Kidney epithelial cell (primary cell): ENCODE data around the gene PKD2. TPM values are rescaled to one million over a fixed set of nuclear protein-coding genes. Genes with fewer than 3 reads are reported as not detected.
"Not testable (repeated sequence)": the region's sequence is repeated elsewhere in the genome, so short reads cannot be mapped to it uniquely, and the experiment has no call there.

Experiments used
- DNase-seq: peaks from one replicate; pipeline ENCODE4 v3.0.0-alpha.2; 2010; ENCODE audit warnings: low read depth
- H3K27me3 ChIP-seq: 2 replicates; pipeline ENCODE4 v1.6.0; 2011; ENCODE audit warnings: low read length; ENCODE audit not compliant: control insufficient read depth, insufficient read depth
- H3K36me3 ChIP-seq: 2 replicates; pipeline ENCODE4 v1.5.1; 2011; ENCODE audit warnings: low read length; ENCODE audit not compliant: control insufficient read depth, insufficient read depth
- H3K4me3 ChIP-seq: 2 replicates; pipeline ENCODE4 v1.5.1; 2011; ENCODE audit warnings: low read depth, mild to moderate bottlenecking, control low read depth, low read length
- total RNA-seq: library from RNA; depleted of rRNA; stranded (reverse); fragments of >200 nt; gene quantifications from 2 replicates; pipeline ENCODE4 v1.2.3, GENCODE V29; 2015
- TF ChIP-seq, protein P1 (sequence below): IDR thresholded peaks from 2 replicates; pipeline ENCODE4 v1.5.1; 2011; ENCODE audit warnings: mild to moderate bottlenecking, moderate library complexity, low read length, control low read depth, inconsistent platforms; ENCODE audit not compliant: insufficient read depth, poor library complexity, severe bottlenecking

Gene PKD2
- total RNA-seq, 1 donor from 2014 or later, result 31.6 TPM

DNA sequence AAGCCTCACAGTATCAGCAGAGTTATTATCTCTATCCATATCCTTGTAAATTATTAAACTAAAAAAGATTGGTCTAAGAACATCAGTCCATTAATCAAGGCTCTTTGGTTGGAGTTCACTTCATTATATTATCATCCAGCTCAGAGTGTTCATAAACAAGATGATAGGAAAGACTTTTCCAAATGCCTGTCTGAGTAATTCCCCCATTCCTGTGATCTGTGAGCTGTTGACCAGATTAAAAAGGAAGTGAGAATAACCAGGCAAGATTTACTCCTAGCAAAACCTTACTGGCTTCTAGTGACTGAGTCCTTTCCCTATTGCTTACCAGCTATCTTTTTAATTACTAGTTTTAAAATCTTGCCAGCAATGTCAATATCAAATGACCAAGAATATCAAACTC, 14.9 kb downstream of the PKD2 start:
- Histone ChIP-seq H3K4me3 (no peak overlapping the region), H3K36me3 (no peaks in the 10 kb centered on the region), H3K27me3 (no peaks in the 10 kb centered on the region)
- DNase-seq, result no peak
- TF ChIP-seq, protein P1, sequence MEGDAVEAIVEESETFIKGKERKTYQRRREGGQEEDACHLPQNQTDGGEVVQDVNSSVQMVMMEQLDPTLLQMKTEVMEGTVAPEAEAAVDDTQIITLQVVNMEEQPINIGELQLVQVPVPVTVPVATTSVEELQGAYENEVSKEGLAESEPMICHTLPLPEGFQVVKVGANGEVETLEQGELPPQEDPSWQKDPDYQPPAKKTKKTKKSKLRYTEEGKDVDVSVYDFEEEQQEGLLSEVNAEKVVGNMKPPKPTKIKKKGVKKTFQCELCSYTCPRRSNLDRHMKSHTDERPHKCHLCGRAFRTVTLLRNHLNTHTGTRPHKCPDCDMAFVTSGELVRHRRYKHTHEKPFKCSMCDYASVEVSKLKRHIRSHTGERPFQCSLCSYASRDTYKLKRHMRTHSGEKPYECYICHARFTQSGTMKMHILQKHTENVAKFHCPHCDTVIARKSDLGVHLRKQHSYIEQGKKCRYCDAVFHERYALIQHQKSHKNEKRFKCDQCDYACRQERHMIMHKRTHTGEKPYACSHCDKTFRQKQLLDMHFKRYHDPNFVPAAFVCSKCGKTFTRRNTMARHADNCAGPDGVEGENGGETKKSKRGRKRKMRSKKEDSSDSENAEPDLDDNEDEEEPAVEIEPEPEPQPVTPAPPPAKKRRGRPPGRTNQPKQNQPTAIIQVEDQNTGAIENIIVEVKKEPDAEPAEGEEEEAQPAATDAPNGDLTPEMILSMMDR, result no peak

DNA sequence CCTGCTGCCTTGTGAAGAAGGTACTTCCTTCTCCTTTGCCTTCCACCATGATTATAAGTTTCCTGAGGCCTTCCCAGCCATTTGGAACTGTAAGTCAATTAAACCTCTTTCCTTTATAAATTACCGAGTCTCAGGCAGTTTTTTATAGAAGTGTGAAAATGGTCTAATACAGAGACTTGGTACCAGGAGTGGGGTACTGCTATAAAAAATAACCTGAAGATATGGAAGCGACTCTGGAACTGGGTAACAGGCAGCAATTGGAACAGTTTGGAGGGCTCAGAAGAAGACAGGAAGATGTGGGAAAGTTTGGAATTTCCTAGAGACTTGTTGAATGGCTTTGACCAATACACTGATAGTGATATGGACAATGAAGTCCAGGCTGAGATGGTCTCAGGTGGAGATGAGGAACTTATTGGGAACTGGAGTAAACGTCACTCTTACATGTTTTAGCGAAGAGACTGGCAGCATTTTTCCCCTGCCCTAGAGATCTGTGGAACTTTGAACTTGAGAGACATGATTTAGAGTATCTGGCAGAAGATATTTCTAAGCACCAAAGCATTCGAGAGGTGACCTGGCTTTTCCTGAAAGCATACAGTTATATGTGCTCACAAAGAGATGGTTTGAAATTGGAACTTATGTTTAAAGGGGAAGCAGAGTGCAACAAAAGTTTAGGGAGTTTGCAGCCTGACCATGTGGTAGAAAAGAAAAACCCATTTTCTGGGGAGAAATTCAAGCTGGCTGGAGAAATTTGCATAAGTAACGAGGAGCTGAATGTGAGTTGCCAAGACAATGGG, 18.6 kb downstream of the PKD2 start:
- not testable (repeated sequence) for H3K36me3 ChIP-seq, DNase-seq

DNA sequence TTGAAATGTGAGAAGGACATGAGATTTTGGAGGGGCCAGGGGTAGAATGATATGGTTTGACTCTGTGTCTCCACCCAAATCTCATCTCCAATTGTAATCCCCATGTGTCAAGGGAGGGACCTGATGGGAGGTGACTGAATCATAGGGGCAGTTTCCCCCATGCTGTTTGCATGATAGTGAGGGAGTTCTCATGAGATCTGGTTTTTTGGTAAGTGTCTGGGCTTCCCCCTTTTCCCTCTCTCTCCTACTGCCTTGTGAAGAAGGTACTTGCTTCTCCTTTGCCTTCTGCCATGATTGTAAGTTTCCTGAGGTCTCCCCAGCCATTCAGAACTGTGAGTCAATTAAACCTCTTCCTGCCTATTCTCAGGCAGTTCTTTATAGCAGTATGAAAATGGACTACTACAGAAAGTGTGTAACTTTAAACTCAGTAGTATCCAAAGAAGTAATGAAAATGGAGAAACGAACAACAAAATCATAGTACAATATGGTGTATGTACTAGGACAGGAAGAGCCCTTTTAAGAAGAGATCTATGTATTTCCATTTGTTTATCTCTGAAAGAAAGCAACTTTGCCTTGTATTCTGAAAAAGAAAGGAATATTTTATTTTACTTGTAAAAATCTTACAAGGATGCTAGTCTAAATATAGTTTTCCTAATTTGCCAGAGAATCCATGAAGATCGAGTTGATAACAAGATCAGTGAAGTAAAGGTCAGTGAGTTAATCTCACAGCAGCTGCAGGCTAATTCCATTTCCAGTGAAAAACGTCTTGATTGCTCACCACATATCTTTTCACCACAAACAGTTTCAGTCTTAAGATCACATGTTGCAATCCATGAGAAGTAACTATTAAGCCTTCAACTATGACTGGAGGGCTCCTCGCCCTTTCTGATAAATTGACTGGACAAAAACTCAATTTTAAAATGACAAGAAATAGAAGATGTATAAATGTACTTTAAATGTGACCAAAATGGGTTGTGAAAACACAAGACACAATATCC, 20.5 kb downstream of the PKD2 start:
- H3K4me3 ChIP-seq, result no peak overlapping the region
- no peaks in the 10 kb centered on the region for H3K27me3 ChIP-seq
- TF ChIP-seq, protein P1, result no peak
- H3K36me3 ChIP-seq, result no peaks in the 10 kb centered on the region
- DNase-seq, result peak; percentile 72

More for the DNA sequence above, 18.6 kb downstream of the PKD2 start:
- not testable (repeated sequence) for H3K27me3 ChIP-seq, H3K4me3 ChIP-seq

DNA sequence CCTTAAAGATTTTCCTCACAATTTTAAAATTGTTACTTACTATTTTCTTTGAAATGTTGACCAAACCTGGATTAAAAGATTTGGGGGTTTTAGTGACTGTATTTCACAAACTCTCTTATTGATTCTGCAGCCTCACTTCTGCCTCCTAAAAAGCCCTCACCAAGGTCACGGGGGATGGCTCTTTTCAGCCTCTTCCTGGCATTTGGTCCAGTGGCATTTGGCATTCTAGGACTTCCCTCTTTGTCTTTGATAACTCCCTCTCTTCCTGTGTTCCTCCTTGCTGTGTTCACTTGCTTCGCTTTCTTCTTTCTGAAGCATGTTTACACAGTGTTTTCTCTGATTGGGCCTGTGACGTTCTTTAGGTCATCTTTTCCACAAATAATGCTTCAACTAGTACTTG, 21.5 kb downstream of the PKD2 start:
- TF ChIP-seq, protein P1, result no peak
- Histone ChIP-seq H3K27me3 (no peaks in the 10 kb centered on the region), H3K36me3 (no peaks in the 10 kb centered on the region), H3K4me3 (no peak overlapping the region)
- no peak for DNase-seq

DNA sequence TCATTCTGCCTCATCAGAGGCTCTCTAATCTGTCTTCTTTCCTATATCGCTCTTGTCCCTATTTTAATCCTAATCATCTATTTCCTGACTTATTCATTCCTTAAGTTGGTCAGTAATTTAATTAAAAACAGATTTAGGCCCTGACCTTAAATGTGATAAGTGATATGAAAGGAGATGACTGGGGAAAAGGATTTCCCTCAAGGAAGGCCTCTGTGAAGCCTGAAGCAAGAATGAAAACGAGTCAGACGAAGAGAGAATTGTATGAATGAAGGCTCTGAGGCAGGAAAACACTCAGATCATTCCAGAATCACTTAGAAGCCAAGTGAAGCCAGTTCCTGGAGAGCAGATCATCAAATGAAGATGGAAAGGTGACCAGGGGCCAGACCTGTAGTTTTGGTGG, 22.1 kb downstream of the PKD2 start:
- no peak overlapping the region for H3K4me3 ChIP-seq
- DNase-seq, result no peak
- H3K36me3 ChIP-seq, result no peaks in the 10 kb centered on the region
- TF ChIP-seq, protein P1, result no peak
- no peaks in the 10 kb centered on the region for H3K27me3 ChIP-seq
